Neutrophil (primary cell): ENCODE data around the gene PTPRZ1.

Experiments used
- H3K27ac ChIP-seq: fragments of 200-600 bp; sonication (generic); 2 replicates; pipeline ENCODE4 v1.5.1; 2016; ENCODE audit warnings: mild to moderate bottlenecking, moderate library complexity
- H3K27me3 ChIP-seq: fragments of 200-600 bp; sonication (generic); 2 replicates; pipeline ENCODE4 v1.6.0; 2016; ENCODE audit warnings: mild to moderate bottlenecking
- H3K36me3 ChIP-seq: fragments of 200-600 bp; sonication (generic); 2 replicates; pipeline ENCODE4 v1.5.1; 2017
- H3K4me1 ChIP-seq, 2 experiments: fragments of 200-600 bp in 1 of 2; sonication (generic) in 1 of 2; 1 replicate in 1 of 2; 2 replicates in 1 of 2; pipeline versions ENCODE4 v1.5.1 to v1.6.1; 2013 to 2016; ENCODE audit warnings: low read depth in 1 of 2, low read length in 1 of 2, mild to moderate bottlenecking in 1 of 2, moderate library complexity in 1 of 2; ENCODE audit not compliant: control insufficient read depth in 1 of 2, insufficient read depth in 1 of 2
- H3K4me3 ChIP-seq, 2 experiments: fragments of 200-600 bp in 1 of 2; sonication (generic) in 1 of 2; 1 replicate in 1 of 2; 2 replicates in 1 of 2; pipeline ENCODE4 v1.5.1; 2013 to 2016; ENCODE audit warnings: low read depth in 1 of 2, low read length in 1 of 2, mild to moderate bottlenecking in 1 of 2, moderate library complexity in 1 of 2
- H3K9me3 ChIP-seq: fragments of 200-600 bp; sonication (generic); 2 replicates; pipeline ENCODE4 v1.5.1; 2016
- CTCF ChIP-seq: fragments of 200-600 bp; sonication (generic); IDR thresholded peaks from 2 replicates; pipeline ENCODE4 v1.5.1; 2016; ENCODE audit warnings: antibody characterized with exemption

PTPRZ1 gene

GRCh38 chr7:121879544-121879943 lies 6.6 kb downstream of the PTPRZ1 start:
- Histone ChIP-seq H3K4me3 (no peak overlapping the region), H3K27me3 (peaks cover 16% of the 10 kb centered on the region), H3K4me1 (no peaks in the 10 kb centered on the region), H3K27ac (no peak overlapping the region), H3K36me3 (no peaks in the 10 kb centered on the region), H3K9me3 (no peaks in the 10 kb centered on the region)
- no peak for TF ChIP-seq CTCF

GRCh38 chr7:121882731-121883130 lies 9.8 kb downstream of the PTPRZ1 start:
- H3K36me3 ChIP-seq, result no peaks in the 10 kb centered on the region
- no peaks in the 10 kb centered on the region for H3K27me3 ChIP-seq
- no peak overlapping the region for H3K4me3 ChIP-seq
- TF ChIP-seq CTCF, result no peak
- no peak overlapping the region for H3K27ac ChIP-seq
- no peaks in the 10 kb centered on the region for H3K4me1 ChIP-seq
- H3K9me3 ChIP-seq, result no peaks in the 10 kb centered on the region

GRCh38 chr7:121885166-121885920 lies 12.4 kb downstream of the PTPRZ1 start:
- no peaks in the 10 kb centered on the region for H3K4me1 ChIP-seq
- no peak overlapping the region for H3K27ac ChIP-seq
- TF ChIP-seq CTCF, result no peak
- no peaks in the 10 kb centered on the region for H3K27me3 ChIP-seq
- no peaks in the 10 kb centered on the region for H3K9me3 ChIP-seq
- H3K4me3 ChIP-seq, result no peak overlapping the region
- H3K36me3 ChIP-seq, result no peaks in the 10 kb centered on the region

- Histone ChIP-seq H3K4me1 (no peaks in the 10 kb centered on the region), H3K27ac (no peak overlapping the region), H3K4me3 (no peak overlapping the region), H3K27me3 (no peaks in the 10 kb centered on the region), H3K9me3 (no peaks in the 10 kb centered on the region), H3K36me3 (no peaks in the 10 kb centered on the region)
- TF ChIP-seq CTCF, result no peak
These were observed 14.7 kb downstream of the PTPRZ1 start for GRCh38 chr7:121887634-121888033.

GRCh38 chr7:121890833-121891232 lies 17.9 kb downstream of the PTPRZ1 start:
- no peaks in the 10 kb centered on the region for H3K4me1 ChIP-seq
- H3K27ac ChIP-seq, result no peak overlapping the region
- no peaks in the 10 kb centered on the region for H3K27me3 ChIP-seq
- no peak overlapping the region for H3K4me3 ChIP-seq
- no peaks in the 10 kb centered on the region for H3K36me3 ChIP-seq
- no peaks in the 10 kb centered on the region for H3K9me3 ChIP-seq
- TF ChIP-seq CTCF, result no peak
